Raji (cell line): Measurements from ENCODE around the gene DNTTIP2.
A peak's percentile ranks its signal among the peaks of the same experiment; 100 is the strongest.

Source experiments
- POLR2A ChIP-seq: IDR thresholded peaks from 2 replicates; pipeline ENCODE4 v1.6.1; 2011; ENCODE audit warnings: low read depth, low read length, control low read depth; ENCODE audit not compliant: insufficient read depth

The DNTTIP2 gene

DNA sequence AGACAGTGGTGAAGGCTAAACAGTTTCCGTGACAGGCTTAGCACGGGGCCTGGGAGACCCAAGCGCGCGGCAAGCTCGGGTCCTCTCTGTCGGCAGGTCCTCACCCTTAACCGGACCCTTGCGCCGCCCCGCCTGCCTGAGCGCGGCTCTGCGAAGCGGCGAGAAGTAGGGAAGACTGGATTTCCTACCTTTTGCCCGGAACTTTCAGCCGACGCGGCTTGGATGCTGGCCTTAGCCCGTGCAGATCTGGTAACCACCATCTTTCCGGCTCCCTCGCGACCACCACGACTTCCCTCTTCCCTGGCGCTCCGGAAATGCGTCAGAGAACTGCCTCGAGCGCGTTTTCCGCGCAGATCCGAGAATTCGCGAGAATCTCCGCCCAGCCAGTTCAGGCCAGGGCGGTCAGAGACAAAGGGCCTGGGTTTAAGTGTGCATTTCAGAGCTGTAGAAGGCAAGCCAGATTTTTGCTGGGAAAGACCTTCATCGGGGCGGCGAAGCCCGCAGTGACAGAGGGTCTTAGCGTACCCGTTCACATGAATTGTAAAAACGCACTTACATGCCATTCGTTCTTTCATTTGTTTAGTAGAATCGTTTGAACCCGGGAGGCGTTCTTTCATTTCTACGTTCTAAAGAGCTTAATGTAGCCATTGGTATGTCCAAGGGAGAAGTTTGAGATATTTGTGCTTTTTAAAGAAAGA lies at the start of gene DNTTIP2:
TSS of gene DNTTIP2 (minus strand) at position 318 of the 698 bp plus-strand sequence. CDS start at position 260, 58 bp downstream.
- TF ChIP-seq POLR2A: peak; percentile 96

DNA sequence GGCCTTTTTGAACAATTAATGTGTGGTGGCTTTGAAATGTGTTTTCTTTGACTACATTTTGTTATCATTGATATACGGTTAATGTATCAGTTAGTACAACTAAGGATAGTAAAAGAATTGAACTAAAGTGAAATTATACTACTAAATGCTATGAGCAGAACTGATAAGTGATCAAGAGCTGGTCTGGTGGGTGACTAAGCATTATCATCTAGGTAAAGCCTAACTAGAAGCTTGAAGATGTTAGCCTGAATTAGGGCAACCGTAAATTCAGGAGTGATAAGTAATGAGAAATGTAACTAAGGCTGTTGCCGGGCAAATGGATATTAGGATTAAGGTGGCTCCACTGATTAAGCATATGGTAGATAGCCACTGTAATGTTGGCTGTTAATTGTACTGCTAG lies 46.2 kb upstream of the DNTTIP2 start:
- no peak for TF ChIP-seq POLR2A

DNA sequence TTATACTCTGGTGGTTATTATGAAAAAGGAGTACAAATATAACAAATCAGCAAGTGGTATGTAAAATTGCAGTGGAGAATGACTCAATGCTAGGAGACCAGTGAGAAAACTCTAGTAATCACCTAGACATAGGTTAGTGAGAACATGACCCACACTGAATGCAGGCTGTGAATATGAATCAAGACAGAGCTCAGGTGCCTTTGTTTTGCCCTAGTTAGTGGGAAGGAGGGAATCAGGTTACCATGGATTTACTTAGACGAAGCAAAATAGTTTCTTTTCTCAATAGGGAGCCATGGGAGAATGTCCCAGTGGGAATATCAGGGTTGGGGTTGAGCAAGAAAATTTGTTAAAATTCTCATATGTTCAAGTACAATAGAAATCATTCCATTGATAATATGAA lies 40.8 kb upstream of the DNTTIP2 start:
- no peak for TF ChIP-seq POLR2A

- no peak for TF ChIP-seq POLR2A
Measured at GRCh38 chr1:93917302-93917701, 38.3 kb upstream of the DNTTIP2 start.

DNA sequence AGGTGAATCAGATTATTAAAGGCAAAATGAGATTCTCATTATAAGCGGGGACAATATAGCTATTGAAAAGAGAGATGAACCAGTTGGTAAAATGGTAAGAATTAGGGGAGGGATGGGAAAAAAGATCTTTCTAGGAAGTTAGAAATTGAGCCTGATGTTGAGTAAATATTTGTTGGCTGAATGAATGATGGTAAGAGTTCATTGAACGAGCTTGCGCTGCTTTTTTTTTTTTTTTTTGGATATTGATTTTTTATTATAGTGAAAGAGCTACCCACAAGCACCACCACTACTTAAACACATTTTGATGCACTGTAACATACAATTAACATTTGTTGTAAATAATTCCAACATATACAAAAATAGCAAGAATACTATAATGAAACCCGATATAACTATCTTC lies 31.3 kb upstream of the DNTTIP2 start:
- no peak for TF ChIP-seq POLR2A

- TF ChIP-seq POLR2A: peak; percentile 71
Measured at GRCh38 chr1:93909146-93910050, 30.4 kb upstream of the DNTTIP2 start, which contains the start of gene GCLM. Gene GCLM, minus strand, starts transcription at chr1:93909430. Its CDS starts 267 bp downstream, at chr1:93909163.

DNA sequence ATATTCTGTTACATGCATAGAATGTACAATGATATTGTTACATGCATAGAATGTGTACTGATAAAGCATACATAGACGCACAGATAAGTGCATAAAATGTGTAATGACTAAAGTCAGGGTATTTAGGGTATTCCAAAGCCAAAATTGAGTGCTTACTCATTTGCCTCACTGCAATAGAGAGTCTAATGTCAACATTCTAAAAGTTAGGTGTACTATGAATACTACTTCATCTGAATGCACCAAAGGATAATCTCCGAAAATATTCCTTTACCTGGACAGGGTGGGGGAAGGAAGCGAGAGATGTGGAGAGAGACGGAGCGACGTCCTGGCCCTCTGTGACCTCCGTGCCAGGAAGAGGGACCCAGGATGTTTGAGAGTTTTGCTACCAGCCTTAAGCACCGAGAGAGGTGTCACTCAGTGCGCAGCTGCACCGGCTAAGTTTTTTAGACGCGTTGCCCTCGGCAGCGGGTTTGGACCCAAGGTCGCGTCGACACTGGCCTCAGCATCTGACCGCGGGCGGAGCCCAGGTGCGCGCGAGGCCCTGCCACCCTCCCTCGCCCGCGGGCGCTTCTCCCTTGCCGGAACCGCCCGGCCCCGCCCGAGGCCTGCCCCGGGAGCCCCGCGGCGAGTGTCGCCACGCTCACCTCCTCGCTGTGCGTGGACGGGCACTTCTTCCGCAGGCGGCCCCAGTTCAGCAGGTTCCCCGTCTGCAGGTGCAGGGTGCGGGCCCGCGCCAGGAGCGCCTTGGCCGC lies 29.6 kb upstream of the DNTTIP2 start:
- TF ChIP-seq POLR2A: peak; percentile 54; the same call in 1 of the 2 replicates

GRCh38 chr1:93907718-93908117 lies 28.7 kb upstream of the DNTTIP2 start:
- TF ChIP-seq POLR2A: no peak

- TF ChIP-seq POLR2A: no peak
Measured at GRCh38 chr1:93906480-93906879, 27.5 kb upstream of the DNTTIP2 start.

DNA sequence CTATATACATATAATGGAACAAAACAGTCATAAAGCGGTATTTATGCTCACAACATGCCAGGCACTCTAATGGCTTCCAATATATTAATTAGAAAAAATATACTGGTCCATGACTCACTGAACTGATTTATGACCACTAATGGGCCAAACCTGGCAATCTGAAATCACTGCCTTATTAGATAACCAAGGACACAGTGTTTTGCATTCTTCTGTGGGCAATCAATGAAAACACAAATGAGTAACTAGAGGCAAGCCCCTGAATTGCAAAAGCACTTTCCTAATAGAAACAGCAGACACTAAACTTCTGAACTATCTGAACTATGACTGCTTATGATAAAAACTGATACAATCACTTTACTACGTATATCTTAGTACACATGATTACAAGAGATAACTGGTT lies 26.7 kb upstream of the DNTTIP2 start:
- no peak for TF ChIP-seq POLR2A

DNA sequence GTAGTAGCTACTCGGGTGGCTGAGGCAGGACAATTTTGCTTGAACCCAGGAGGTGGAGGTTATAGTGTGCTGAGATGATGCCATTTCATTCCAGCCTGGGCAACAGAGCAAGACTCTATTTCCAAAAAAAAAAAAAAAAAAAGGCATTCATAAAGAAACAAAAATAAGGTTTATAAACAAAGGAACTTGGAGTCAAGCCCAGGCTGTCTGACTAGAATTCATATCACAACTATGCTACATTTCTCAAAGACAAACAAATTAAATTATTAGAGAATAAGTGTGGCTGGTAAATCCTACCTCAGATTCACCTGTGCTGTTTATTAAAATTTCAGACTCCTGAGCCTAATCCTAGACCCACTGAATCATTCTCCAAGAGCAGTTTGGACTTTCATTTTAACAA lies 26.0 kb upstream of the DNTTIP2 start:
- no peak for TF ChIP-seq POLR2A

DNA sequence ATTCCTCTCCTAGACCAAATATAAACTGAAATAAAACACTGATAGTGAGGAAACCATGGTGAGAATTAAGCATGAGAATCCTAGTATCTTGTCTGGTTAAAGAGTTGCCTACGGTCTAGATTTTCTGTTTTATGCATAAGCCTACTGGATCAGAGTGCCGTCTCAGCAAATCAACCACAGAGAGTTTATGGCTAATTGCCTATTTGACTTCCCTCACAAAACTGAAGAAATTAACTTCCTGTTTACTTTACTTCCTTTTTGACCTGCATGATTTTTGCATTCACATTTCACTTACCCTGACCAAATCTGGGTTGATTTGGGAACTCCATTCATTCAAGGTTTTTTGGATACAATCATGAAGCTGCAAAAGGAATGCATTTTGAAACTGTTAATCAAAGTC lies 25.2 kb upstream of the DNTTIP2 start:
- TF ChIP-seq POLR2A: no peak

DNA sequence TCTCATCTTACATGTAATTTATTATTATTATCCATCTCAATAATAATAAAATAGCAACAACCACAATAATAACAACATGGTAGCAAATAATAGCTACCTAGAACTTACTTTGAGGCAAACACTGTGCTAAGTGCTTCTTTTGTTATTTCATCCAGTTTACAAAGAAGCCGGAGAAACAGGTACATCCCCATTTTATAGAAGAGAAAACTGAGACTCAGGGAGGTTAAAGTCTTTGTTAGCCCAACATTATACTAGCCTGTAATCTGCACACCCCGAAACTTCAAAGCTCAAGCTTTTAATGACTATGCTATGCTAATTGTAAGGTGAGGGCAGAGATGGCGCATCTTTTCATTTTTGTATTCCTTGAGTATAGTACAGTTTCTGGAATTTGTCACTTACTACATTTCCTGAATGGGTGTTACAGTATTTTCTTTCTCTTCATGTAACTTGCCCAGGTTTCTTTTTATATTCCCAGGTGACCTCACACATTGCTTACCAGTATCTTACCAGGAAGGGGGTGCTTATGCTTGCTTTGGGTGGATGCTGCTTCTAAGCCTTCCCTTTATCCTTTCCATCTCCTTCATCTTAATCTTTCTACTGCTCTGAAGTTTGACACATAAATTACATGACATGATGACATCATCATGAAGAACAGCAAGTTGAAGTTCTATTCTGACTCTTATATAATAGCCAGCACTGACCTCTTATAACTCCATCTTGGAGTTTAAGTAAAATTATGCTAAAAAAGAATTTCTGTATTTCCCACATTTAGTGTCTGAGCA lies 21.9 kb upstream of the DNTTIP2 start:
- TF ChIP-seq POLR2A: no peak

- no peak for TF ChIP-seq POLR2A
Measured at GRCh38 chr1:93899543-93900207, 20.7 kb upstream of the DNTTIP2 start.

- TF ChIP-seq POLR2A: no peak
Measured at GRCh38 chr1:93888900-93889299, 9.9 kb upstream of the DNTTIP2 start.

- no peak for TF ChIP-seq POLR2A
Measured at GRCh38 chr1:93882269-93882668, 3.3 kb upstream of the DNTTIP2 start.
